Heart left ventricle (tissue), 16 donors: ENCODE measurements around the gene WDFY3. TPM values are rescaled to one million over a fixed set of nuclear protein-coding genes. Genes with fewer than 3 reads are reported as not detected.

Experiments used
- ATAC-seq, 4 donors: fragments of 200-7000 bp; cut with Tn5 transposase; one replicate each; pipeline ENCODE4 v1.9.1; 2020 to 2022; ENCODE audit warnings: moderate library complexity in 4 of 4, mild to moderate bottlenecking in 3 of 4, moderate number of reproducible peaks in 1 of 4
- DNase-seq, 5 donors: peaks; one replicate each; pipeline ENCODE4 v3.0.0-alpha.2; 2020
- H3K27ac ChIP-seq, 12 donors: fragments of 200-600 bp; sonication (generic) in 4 of 12; one replicate each; pipeline versions ENCODE4 v1.5.0 to v1.8.0; 2016 to 2022; ENCODE audit warnings: mild to moderate bottlenecking in 2 of 12
- H3K27me3 ChIP-seq, 9 donors: fragments of 200-600 bp; sonication (generic) in 2 of 9; one replicate each; pipeline versions ENCODE4 v1.5.1 to v1.8.0; 2016 to 2022; ENCODE audit warnings: mild to moderate bottlenecking in 3 of 9
- H3K36me3 ChIP-seq, 9 donors: fragments of 200-600 bp; sonication (generic) in 2 of 9; one replicate each; pipeline versions ENCODE4 v1.5.0 to v1.8.0; 2018 to 2022; ENCODE audit warnings: mild to moderate bottlenecking in 2 of 9
- H3K4me1 ChIP-seq, 12 donors: fragments of 200-600 bp; sonication (generic) in 4 of 12; one replicate each; pipeline versions ENCODE4 v1.5.0 to v1.8.0; 2016 to 2022; ENCODE audit warnings: mild to moderate bottlenecking in 3 of 12
- H3K4me3 ChIP-seq, 12 donors: fragments of 200-600 bp; sonication (generic) in 4 of 12; one replicate each; pipeline versions ENCODE4 v1.5.0 to v1.8.0; 2017 to 2022; ENCODE audit warnings: mild to moderate bottlenecking in 9 of 12, moderate library complexity in 4 of 12
- H3K9me3 ChIP-seq, 12 donors: fragments of 200-600 bp; sonication (generic) in 4 of 12; one replicate each; pipeline versions ENCODE4 v1.5.0 to v1.8.0; 2016 to 2022; ENCODE audit warnings: mild to moderate bottlenecking in 1 of 12
- POLR2A ChIP-seq, 2 donors: fragments of 450-650 bp; IDR thresholded peaks; one replicate each; pipeline ENCODE4 v1.6.1; 2017; ENCODE audit warnings: antibody characterized with exemption in 2 of 2, mild to moderate bottlenecking in 2 of 2, moderate library complexity in 2 of 2
- WGBS, 4 donors: extraction: QIAGEN DNeasy Blood & Tissue Kit in 2 of 4; methylation state at CpG; one replicate each; pipeline versions ENCODE4 v1.1.5 to v1.1.7; 2013 to 2018; 5-methylcytosine and 5-hydroxymethylcytosine counted together
- intact Hi-C, 10 donors: fragments of 100-400 bp; cut with DNase I; formaldehyde crosslinking; loops; one replicate each; pipeline versions ENCODE4 v1.11.1 to v1.14.2; 2022
- polyA plus RNA-seq, 2 donors: library from polyadenylated mRNA; stranded (reverse); fragments of 200-250 nt; gene quantifications; one replicate each; pipeline ENCODE4 v1.2.3, GENCODE V29; 2013
- total RNA-seq, 9 donors: library from RNA; depleted of rRNA in 2 of 9; stranded (reverse); fragments of >200 nt in 2 of 9; fragmentation: NEBNext Ultra II Directional in 3 of 9; extraction: Animal tissue kit (Norgen Biotek cat#: 25700) in 3 of 9; gene quantifications; one replicate each; pipeline versions ENCODE4 v1.1.0 to v1.2.4, GENCODE V29; 2016 to 2023
- TF ChIP-seq, protein P1 (sequence below), 12 donors: fragments of 200-600 bp; sonication (generic) in 4 of 12; IDR thresholded peaks; one replicate each; pipeline versions ENCODE4 v1.5.0 to v1.8.0; 2018 to 2022; ENCODE audit warnings: antibody characterized with exemption in 12 of 12, mild to moderate bottlenecking in 5 of 12
- donor health status: ischemic (EF 13 %, LVEDD 7.1; RV severe dilation, severe dysfunction).
- donor health status: healthy with polysubstance abuse.
- donor health status: DM: no; HTN: yes; CAD: no.
- donor health status: DM: no; HTN: no; CAD: no.
- donor health status: ischemic (EF 25% LVEDD 6.9; RV normal size, moderate dysfunction).
- donor health status: ischemic (EF 25% LVEDD 5.7; RV mildly dilated, moderate dysfunction).
- donor health status: healthy.
- donor health status: DM: yes; HTN: yes; CAD: no.
- donor health status: ischemic (EF 35%, LVEDD 5.7; RV mildly dilated, moderate dysfunction).
- donor health status: nonischemic (EF 11% LVEDD 7.7; RV severe dilation, severe dysfunction).
- donor health status: DM: yes; HTN: yes; CAD: no.
- donor health status: PGD.
- donor health status: ischemic (EF 29% LVEDD 5.4; RV normal size, mild dysfunction).
- donor health status: nonischemic (EF 23%, LVEDD 6.1; RV moderate dilation, normal function).

Gene WDFY3
- total and polyA plus RNA-seq, 11 donors, result 5.0 to 103 (median 40.4) TPM

DNA sequence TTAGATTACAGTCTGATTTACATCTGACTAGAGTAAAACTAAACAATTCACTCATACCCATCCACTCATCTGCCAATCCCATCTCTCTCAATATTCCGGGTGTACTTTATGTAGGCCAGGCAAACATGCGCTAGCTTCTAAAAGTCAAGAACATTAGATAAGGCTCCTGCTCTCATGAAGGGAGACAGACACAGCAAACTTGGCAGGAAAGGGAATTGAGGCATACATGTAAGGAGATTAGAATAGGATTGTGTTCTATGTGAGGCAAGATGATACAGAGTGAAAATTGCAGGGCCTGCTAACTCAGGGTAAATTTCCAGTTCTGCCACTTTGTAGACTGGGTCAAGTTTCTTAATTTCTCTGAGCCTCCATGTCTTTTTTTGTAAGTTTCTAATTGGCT is 247.8 kb downstream of the WDFY3 start:
- TF ChIP-seq, protein P1, sequence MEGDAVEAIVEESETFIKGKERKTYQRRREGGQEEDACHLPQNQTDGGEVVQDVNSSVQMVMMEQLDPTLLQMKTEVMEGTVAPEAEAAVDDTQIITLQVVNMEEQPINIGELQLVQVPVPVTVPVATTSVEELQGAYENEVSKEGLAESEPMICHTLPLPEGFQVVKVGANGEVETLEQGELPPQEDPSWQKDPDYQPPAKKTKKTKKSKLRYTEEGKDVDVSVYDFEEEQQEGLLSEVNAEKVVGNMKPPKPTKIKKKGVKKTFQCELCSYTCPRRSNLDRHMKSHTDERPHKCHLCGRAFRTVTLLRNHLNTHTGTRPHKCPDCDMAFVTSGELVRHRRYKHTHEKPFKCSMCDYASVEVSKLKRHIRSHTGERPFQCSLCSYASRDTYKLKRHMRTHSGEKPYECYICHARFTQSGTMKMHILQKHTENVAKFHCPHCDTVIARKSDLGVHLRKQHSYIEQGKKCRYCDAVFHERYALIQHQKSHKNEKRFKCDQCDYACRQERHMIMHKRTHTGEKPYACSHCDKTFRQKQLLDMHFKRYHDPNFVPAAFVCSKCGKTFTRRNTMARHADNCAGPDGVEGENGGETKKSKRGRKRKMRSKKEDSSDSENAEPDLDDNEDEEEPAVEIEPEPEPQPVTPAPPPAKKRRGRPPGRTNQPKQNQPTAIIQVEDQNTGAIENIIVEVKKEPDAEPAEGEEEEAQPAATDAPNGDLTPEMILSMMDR (IDR thresholded peaks at IDR 0.05), result no peak
- TF ChIP-seq POLR2A (IDR thresholded peaks at IDR 0.05), result no peak
- H3K9me3 ChIP-seq, result no peaks in the 10 kb centered on the region
- peak overlapping the region in 3 of 12 donors; percentile 3 to 20 (median 11) for H3K27ac ChIP-seq
- no peak overlapping the region for H3K4me3 ChIP-seq
- H3K36me3 ChIP-seq, result peaks cover 0 to 96% (median 89%) of the 10 kb centered on the region in 9 donors
- WGBS, 4 donors, result 49 to 62% (median 54%) methylated on average over 2 of the region's 2 CpGs
- ATAC-seq (peak; percentile 55 to 94 (median 75)), DNase-seq (no peak)
- H3K27me3 ChIP-seq, result no peaks in the 10 kb centered on the region
- peaks cover 0 to 19% (median 10%) of the 10 kb centered on the region in 12 donors for H3K4me1 ChIP-seq
- intact Hi-C loops, result no loop called here

GRCh38 chr4:84710548-84710947 is 255.9 kb downstream of the WDFY3 start:
- Histone ChIP-seq H3K4me1 (peaks cover 0 to 5% (median 0%) of the 10 kb centered on the region in 12 donors), H3K4me3 (no peak overlapping the region), H3K27ac (peak overlapping the region in 1 of 12 donors; percentile 48), H3K9me3 (no peaks in the 10 kb centered on the region), H3K36me3 (peaks cover 0 to 100% (median 94%) of the 10 kb centered on the region in 9 donors), H3K27me3 (no peaks in the 10 kb centered on the region)
- DNase-seq (no peak), ATAC-seq (no peak)
- 85 to 90% (median 88%) methylated on average over 3 of the region's 3 CpGs for WGBS, 4 donors
- intact Hi-C loops, result no loop called here
- TF ChIP-seq, protein P1 (IDR thresholded peaks at IDR 0.05), result no peak
- no peak for TF ChIP-seq POLR2A (IDR thresholded peaks at IDR 0.05)

DNA sequence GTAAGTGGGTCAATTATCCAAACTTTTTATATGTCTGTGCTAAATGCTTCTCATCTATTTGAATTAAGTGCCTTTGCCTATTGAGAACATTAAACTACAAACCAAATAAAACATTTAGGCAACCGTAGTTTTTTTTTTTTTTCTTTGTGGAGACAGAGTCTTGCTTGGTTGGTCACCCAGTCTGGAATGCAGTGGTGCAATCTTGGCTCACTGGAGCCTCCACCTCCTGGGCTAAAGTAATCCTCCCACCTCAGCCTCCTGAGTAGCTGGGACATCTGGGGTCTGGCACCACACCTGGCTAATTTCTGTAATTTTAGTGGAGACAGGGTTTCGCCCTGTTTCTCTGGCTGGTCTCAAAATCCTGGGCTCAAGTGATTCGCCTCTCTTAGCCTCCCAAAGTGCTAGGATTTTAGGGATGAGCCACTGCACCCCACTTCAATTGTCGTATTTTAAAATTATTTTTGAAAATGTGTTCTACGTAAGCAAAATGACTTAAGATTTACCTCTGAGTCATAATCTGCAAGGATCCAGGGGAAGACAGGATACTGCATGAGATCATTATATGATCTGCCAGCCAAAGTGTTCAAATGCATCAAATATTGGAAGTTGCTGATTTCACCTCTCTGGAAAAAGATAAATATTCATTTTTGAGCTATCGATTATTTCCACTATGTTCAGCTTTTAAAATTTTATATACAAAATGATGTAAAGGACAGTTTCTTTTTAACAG is 257.9 kb downstream of the WDFY3 start:
- peaks cover 0 to 5% (median 0%) of the 10 kb centered on the region in 12 donors for H3K4me1 ChIP-seq
- intact Hi-C loops, result no loop called here
- H3K4me3 ChIP-seq, result no peak overlapping the region
- DNase-seq, result no peak
- no peaks in the 10 kb centered on the region for H3K9me3 ChIP-seq
- H3K27ac ChIP-seq, result no peak overlapping the region
- ATAC-seq, result no peak
- H3K27me3 ChIP-seq, result no peaks in the 10 kb centered on the region
- H3K36me3 ChIP-seq, result peaks cover 0 to 100% (median 96%) of the 10 kb centered on the region in 9 donors
- no peak for TF ChIP-seq POLR2A (IDR thresholded peaks at IDR 0.05)
- TF ChIP-seq, protein P1 (IDR thresholded peaks at IDR 0.05), result no peak
- 96 to 99% (median 98%) methylated on average over 6 of the region's 6 CpGs for WGBS, 4 donors

- TF ChIP-seq POLR2A (IDR thresholded peaks at IDR 0.05), result no peak
- TF ChIP-seq, protein P1 (IDR thresholded peaks at IDR 0.05), result no peak
- Histone ChIP-seq H3K4me1 (peaks cover 0 to 5% (median 0%) of the 10 kb centered on the region in 12 donors), H3K4me3 (no peak overlapping the region), H3K27ac (no peak overlapping the region), H3K36me3 (peaks cover 0 to 100% (median 96%) of the 10 kb centered on the region in 9 donors), H3K27me3 (no peaks in the 10 kb centered on the region), H3K9me3 (no peaks in the 10 kb centered on the region)
- ATAC-seq (no peak), DNase-seq (no peak)
- WGBS, 4 donors, result 94 to 99% (median 96%) methylated on average over 2 of the region's 2 CpGs
- intact Hi-C loops, result no loop called here
These were observed 260.2 kb downstream of the WDFY3 start for GRCh38 chr4:84706286-84706685.
